Frontal cortex (tissue), 4 donors: Measurements from ENCODE around the gene SLC25A47. TPM values are rescaled to one million over a fixed set of nuclear protein-coding genes. Genes with fewer than 3 reads are reported as not detected.
"Not testable (repeated sequence)": the region's sequence is repeated elsewhere in the genome, so short reads cannot be mapped to it uniquely, and the experiment has no call there.

Source experiments
- DNase-seq, 2 donors: peaks; one replicate each; pipeline ENCODE4 v3.0.0; 2012; ENCODE audit warnings: low spot score in 2 of 2
- FAIRE-seq: peaks from 2 replicates; lab custom pipeline; 2012; peaks lifted over from hg19 to GRCh38; lab: Jason Lieb, UNC
- total RNA-seq: library from RNA; depleted of rRNA; stranded (reverse); fragments of >200 nt; gene quantifications from one replicate; pipeline ENCODE4 v1.2.3, GENCODE V29; 2014
- donor health status: control.
- donor health status: control.
- donor health status: control.

SLC25A47 gene
- total RNA-seq, 1 donor from 2014 or later, result not detected

GRCh38 chr14:100288382-100289185 lies 34.6 kb upstream of the SLC25A47 start:
- DNase-seq, result no peak
- no peak for FAIRE-seq

GRCh38 chr14:100289916-100290606 lies 33.1 kb upstream of the SLC25A47 start:
- peak in 1 of 2 donors; percentile 22 for DNase-seq
- no peak for FAIRE-seq

- peak; percentile 25 to 55 for DNase-seq
- no peak for FAIRE-seq
Measured at GRCh38 chr14:100290607-100291304, 32.4 kb upstream of the SLC25A47 start.

GRCh38 chr14:100291305-100292075 lies 31.6 kb upstream of the SLC25A47 start:
- FAIRE-seq (no peak), DNase-seq (peak in 1 of 2 donors; percentile 31)

- FAIRE-seq, result no peak
Measured at GRCh38 chr14:100292301-100292775, 30.8 kb upstream of the SLC25A47 start.

GRCh38 chr14:100292776-100293461 lies 30.2 kb upstream of the SLC25A47 start:
- FAIRE-seq (no peak), DNase-seq (peak in 1 of 2 donors; percentile 14)

More at GRCh38 chr14:100292301-100292775, 30.8 kb upstream of the SLC25A47 start:
- no peak for DNase-seq

GRCh38 chr14:100293497-100294212 lies 29.5 kb upstream of the SLC25A47 start:
- FAIRE-seq (no peak), DNase-seq (no peak)

- peak; percentile 26 to 46 for DNase-seq
- FAIRE-seq, result no peak
Measured at GRCh38 chr14:100294213-100294962, 28.8 kb upstream of the SLC25A47 start.

GRCh38 chr14:100294963-100295330 lies 28.2 kb upstream of the SLC25A47 start:
- DNase-seq, result peak in 1 of 2 donors; percentile 14
- FAIRE-seq, result no peak

GRCh38 chr14:100295376-100296105 lies 27.6 kb upstream of the SLC25A47 start:
- peak in 1 of 2 donors; percentile 20 for DNase-seq

GRCh38 chr14:100296106-100296651 lies 27.0 kb upstream of the SLC25A47 start:
- DNase-seq (peak in 1 of 2 donors; percentile 41), FAIRE-seq (no peak)

More at GRCh38 chr14:100295376-100296105, 27.6 kb upstream of the SLC25A47 start:
- FAIRE-seq, result no peak

- not testable (repeated sequence) for DNase-seq, FAIRE-seq
Measured at GRCh38 chr14:100296729-100297128, 26.4 kb upstream of the SLC25A47 start.

GRCh38 chr14:100297320-100298300 lies 25.5 kb upstream of the SLC25A47 start:
- DNase-seq (peak; percentile 81 to 82), FAIRE-seq (no peak)

GRCh38 chr14:100298551-100299237 lies 24.4 kb upstream of the SLC25A47 start:
- no peak for FAIRE-seq

GRCh38 chr14:100299238-100299560 lies 23.9 kb upstream of the SLC25A47 start:
- FAIRE-seq, result no peak
- no peak for DNase-seq

More at GRCh38 chr14:100298551-100299237, 24.4 kb upstream of the SLC25A47 start:
- DNase-seq, result no peak
